Adipose tissue (tissue), 3 donors: ENCODE data around the gene EEF1A1. TPM values are rescaled to one million over a fixed set of nuclear protein-coding genes. Genes with fewer than 3 reads are reported as not detected.
A peak's percentile ranks its signal among the peaks of the same experiment; 100 is the strongest.
"Not testable (repeated sequence)": the region's sequence is repeated elsewhere in the genome, so short reads cannot be mapped to it uniquely, and the experiment has no call there.

Source experiments
- H3K27ac ChIP-seq: one replicate; pipeline ENCODE4 v1.5.1; 2013; ENCODE audit warnings: low read depth, low read length
- WGBS, 3 donors: extraction: QIAGEN DNeasy Blood & Tissue Kit; methylation state at CpG; one replicate each; pipeline ENCODE4 v1.1.7; 2013; 5-methylcytosine and 5-hydroxymethylcytosine counted together
- polyA plus RNA-seq, 3 donors: library from polyadenylated mRNA; stranded (reverse); fragments of 200-250 nt; gene quantifications; one replicate each; pipeline ENCODE4 v1.2.3, GENCODE V29; 2013
- donor health status: healthy with polysubstance abuse.
- donor health status: Bipolar disorder and iron deficiency.
- donor health status: healthy.

Gene EEF1A1
- polyA plus RNA-seq = over 10,000 TPM in 2 of 3 donors, 1,000 to 10,000 TPM in 1; 8,558 to 14,659 (median 10,970) TPM

- WGBS, 3 donors = 0% methylated on average over 53 of the region's 53 CpGs
- H3K27ac ChIP-seq = peak within 1 kb of the TSS; percentile 100
Measured at GRCh38 chr6:73520688-73521350, at the start of gene EEF1A1. Gene EEF1A1 (minus strand): TSS chr6:73521032. CDS start chr6:73520026, 1,006 bp downstream.

- WGBS, 3 donors = 58 to 77% (median 71%) methylated on average over 5 of the region's 5 CpGs
- H3K27ac ChIP-seq = no peak overlapping the region
Measured at GRCh38 chr6:73569121-73569520, 48.3 kb upstream of the EEF1A1 start.

- no peak overlapping the region for H3K27ac ChIP-seq
- WGBS, 3 donors = 38 to 55% (median 46%) methylated on average over 8 of the region's 8 CpGs
Measured at GRCh38 chr6:73566954-73567591, 46.2 kb upstream of the EEF1A1 start.

GRCh38 chr6:73566486-73566871 is 45.6 kb upstream of the EEF1A1 start:
- not testable (repeated sequence) for H3K27ac ChIP-seq
- WGBS, 3 donors = 94 to 98% (median 98%) methylated on average over 2 of the region's 2 CpGs

GRCh38 chr6:73565767-73566485 is 45.1 kb upstream of the EEF1A1 start:
- H3K27ac ChIP-seq = no peak overlapping the region

GRCh38 chr6:73564578-73565345 is 43.9 kb upstream of the EEF1A1 start:
- WGBS, 3 donors = 93 to 97% (median 96%) methylated on average over 17 of the region's 17 CpGs
- H3K27ac ChIP-seq = no peak overlapping the region

More at GRCh38 chr6:73565767-73566485, 45.1 kb upstream of the EEF1A1 start:
- WGBS, 3 donors = 95 to 98% (median 96%) methylated on average over 11 of the region's 11 CpGs

- no peak overlapping the region for H3K27ac ChIP-seq
- 80 to 87% (median 82%) methylated on average over 2 of the region's 2 CpGs for WGBS, 3 donors
Measured at GRCh38 chr6:73562558-73562957, 41.7 kb upstream of the EEF1A1 start.

- H3K27ac ChIP-seq = no peak overlapping the region
- WGBS, 3 donors = 90 to 93% (median 92%) methylated on average over 9 of the region's 9 CpGs
Measured at GRCh38 chr6:73560853-73561407, 40.1 kb upstream of the EEF1A1 start.

GRCh38 chr6:73560182-73560732 is 39.4 kb upstream of the EEF1A1 start:
- WGBS, 3 donors = 48 to 74% (median 74%) methylated on average over 8 of the region's 8 CpGs
- no peak overlapping the region for H3K27ac ChIP-seq

GRCh38 chr6:73559399-73559794 is 38.6 kb upstream of the EEF1A1 start:
- not testable (repeated sequence) for H3K27ac ChIP-seq
- 94 to 99% (median 96%) methylated on average over 12 of the region's 12 CpGs for WGBS, 3 donors

- H3K27ac ChIP-seq = no peak overlapping the region
- WGBS, 3 donors = 77 to 82% (median 78%) methylated on average over 4 of the region's 4 CpGs
Measured at GRCh38 chr6:73558624-73559398, 38.0 kb upstream of the EEF1A1 start.

GRCh38 chr6:73556836-73557235 is 36.0 kb upstream of the EEF1A1 start:
- 45 to 72% (median 54%) methylated on average over 1 of the region's 1 CpG for WGBS, 3 donors
- H3K27ac ChIP-seq = no peak overlapping the region

- not testable (repeated sequence) for H3K27ac ChIP-seq
- 87 to 95% (median 94%) methylated on average over 11 of the region's 11 CpGs for WGBS, 3 donors
Measured at GRCh38 chr6:73555380-73555949, 34.6 kb upstream of the EEF1A1 start.

- 93 to 97% (median 93%) methylated on average over 4 of the region's 4 CpGs for WGBS, 3 donors
- H3K27ac ChIP-seq = not testable (repeated sequence)
Measured at GRCh38 chr6:73551115-73551514, 30.3 kb upstream of the EEF1A1 start.

GRCh38 chr6:73548458-73549446 is 27.9 kb upstream of the EEF1A1 start:
- H3K27ac ChIP-seq = no peak overlapping the region
- 83 to 89% (median 84%) methylated on average over 12 of the region's 12 CpGs for WGBS, 3 donors

- WGBS, 3 donors = 86 to 92% (median 88%) methylated on average over 1 of the region's 1 CpG
- H3K27ac ChIP-seq = no peak overlapping the region
Measured at GRCh38 chr6:73547036-73547435, 26.2 kb upstream of the EEF1A1 start.
